ENCODE data around the gene LUC7L3.

The LUC7L3 gene

DNA sequence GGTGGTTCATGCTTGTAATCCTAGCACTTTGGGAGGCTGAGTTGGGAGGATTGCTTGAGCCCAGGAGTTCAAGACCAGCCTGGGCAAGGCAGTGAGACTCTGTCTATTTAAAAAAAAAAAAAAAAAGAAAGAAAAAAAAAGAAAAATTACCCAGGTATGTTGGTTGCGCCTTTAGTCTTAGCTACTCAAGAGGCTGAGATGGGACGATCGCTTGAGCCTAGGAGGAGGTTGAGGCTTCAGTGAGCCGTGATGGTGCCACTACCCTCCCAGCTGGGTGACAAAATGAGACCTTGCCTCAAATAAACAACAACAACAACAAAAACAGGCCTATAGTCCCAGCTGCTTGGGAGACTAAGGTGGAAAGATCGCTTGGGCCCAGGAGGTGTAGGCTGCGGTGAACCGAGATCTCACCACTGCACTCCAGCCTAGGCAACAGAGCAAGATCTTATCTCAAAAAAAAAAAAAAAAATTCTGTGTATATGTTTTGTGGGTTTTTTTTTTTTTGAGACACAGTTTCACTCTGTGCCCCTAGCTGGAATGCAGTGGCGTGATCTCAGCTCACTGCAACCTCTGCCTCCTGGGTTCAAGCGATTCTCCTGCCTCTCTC, 60.4 kb downstream of the LUC7L3 start:
- H3K4me1 ChIP-seq (ENCODE audit: control insufficient read depth in 1 of 2, insufficient read depth in 2 of 2, low read length in 2 of 2) = no peaks in the 10 kb centered on the region
- no peaks in the 10 kb centered on the region for H3K9me3 ChIP-seq (ENCODE audit: control insufficient read depth in 1 of 2, low read length in 2 of 2)
- H3K27ac ChIP-seq (ENCODE audit: low read length) = no peak overlapping the region
- H3K4me3 ChIP-seq (ENCODE audit: low read depth in 1 of 2, low read length in 2 of 2) = no peak overlapping the region
- no peaks in the 10 kb centered on the region for H3K36me3 ChIP-seq (ENCODE audit: control insufficient read depth in 1 of 2, insufficient read depth in 2 of 2, low read length in 2 of 2)
- no peaks in the 10 kb centered on the region for H3K27me3 ChIP-seq (ENCODE audit: low read depth, low read length)

DNA sequence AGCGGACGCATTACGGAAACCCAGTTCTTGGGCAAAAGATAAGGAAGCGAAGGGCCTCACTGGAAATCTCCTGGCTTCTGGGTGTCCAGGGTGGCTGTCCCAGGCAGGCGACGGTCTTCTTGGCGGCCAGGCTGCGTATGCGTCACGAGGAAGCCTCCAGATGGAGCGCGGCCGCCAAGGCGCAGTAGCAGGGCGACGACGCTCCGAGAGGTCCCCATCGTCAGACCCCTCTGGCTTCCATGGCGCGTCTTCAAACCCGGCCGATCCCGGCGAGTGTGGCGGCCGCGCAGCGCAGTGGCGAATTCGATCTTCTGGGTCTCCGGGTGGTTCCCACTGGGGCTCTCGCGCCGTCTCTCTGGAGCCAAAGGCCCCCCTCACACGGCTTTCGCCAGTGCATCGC, 61.8 kb downstream of the LUC7L3 start:
- Histone ChIP-seq H3K9me3 (ENCODE audit: control insufficient read depth in 1 of 2, low read length in 2 of 2) (no peaks in the 10 kb centered on the region), H3K36me3 (ENCODE audit: control insufficient read depth in 1 of 2, insufficient read depth in 2 of 2, low read length in 2 of 2) (no peaks in the 10 kb centered on the region), H3K27me3 (ENCODE audit: low read depth, low read length) (no peaks in the 10 kb centered on the region), H3K27ac (ENCODE audit: low read length) (no peak overlapping the region), H3K4me1 (ENCODE audit: control insufficient read depth in 1 of 2, insufficient read depth in 2 of 2, low read length in 2 of 2) (peaks cover 0 to 9% of the 10 kb centered on the region in 2 donors), H3K4me3 (ENCODE audit: low read depth in 1 of 2, low read length in 2 of 2) (peak overlapping the region in 1 of 2 donors; percentile 49)

DNA sequence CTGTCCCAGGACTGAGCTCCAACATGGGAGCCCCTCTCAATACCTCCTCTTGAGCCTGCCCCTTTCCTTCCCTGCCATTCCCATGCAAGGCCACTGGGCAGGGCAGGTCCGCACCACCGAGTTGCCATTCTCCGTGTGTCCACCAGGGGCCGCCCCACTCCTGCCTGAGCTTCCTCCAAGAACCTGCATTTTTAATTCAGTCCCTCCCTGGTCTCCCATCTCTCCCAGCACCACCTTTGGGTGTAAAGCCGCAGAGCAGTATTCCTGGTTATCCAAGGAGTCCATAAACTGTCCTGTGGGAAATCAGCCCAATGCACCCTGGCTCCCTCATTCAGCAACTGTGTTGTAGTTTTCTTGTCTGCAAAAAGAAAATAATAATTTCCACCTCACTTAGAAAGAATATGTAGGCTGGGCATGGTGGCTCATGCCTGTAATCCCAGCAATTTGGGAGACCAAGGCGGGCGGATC, 63.8 kb downstream of the LUC7L3 start:
- H3K4me1 ChIP-seq (ENCODE audit: control insufficient read depth in 1 of 2, insufficient read depth in 2 of 2, low read length in 2 of 2) = peaks cover 0 to 15% of the 10 kb centered on the region in 2 donors
- no peak overlapping the region for H3K4me3 ChIP-seq (ENCODE audit: low read depth in 1 of 2, low read length in 2 of 2)
- H3K27me3 ChIP-seq (ENCODE audit: low read depth, low read length) = no peaks in the 10 kb centered on the region
- no peak overlapping the region for H3K27ac ChIP-seq (ENCODE audit: low read length)
- H3K9me3 ChIP-seq (ENCODE audit: control insufficient read depth in 1 of 2, low read length in 2 of 2) = no peaks in the 10 kb centered on the region
- H3K36me3 ChIP-seq (ENCODE audit: control insufficient read depth in 1 of 2, insufficient read depth in 2 of 2, low read length in 2 of 2) = no peaks in the 10 kb centered on the region

- Histone ChIP-seq H3K4me1 (ENCODE audit: control insufficient read depth in 1 of 2, insufficient read depth in 2 of 2, low read length in 2 of 2) (peaks cover 0 to 15% of the 10 kb centered on the region in 2 donors), H3K4me3 (ENCODE audit: low read depth in 1 of 2, low read length in 2 of 2) (no peak overlapping the region), H3K36me3 (ENCODE audit: control insufficient read depth in 1 of 2, insufficient read depth in 2 of 2, low read length in 2 of 2) (no peaks in the 10 kb centered on the region), H3K9me3 (ENCODE audit: control insufficient read depth in 1 of 2, low read length in 2 of 2) (no peaks in the 10 kb centered on the region), H3K27me3 (ENCODE audit: low read depth, low read length) (no peaks in the 10 kb centered on the region), H3K27ac (ENCODE audit: low read length) (no peak overlapping the region)
Measured at GRCh38 chr17:50783905-50784304, 64.5 kb downstream of the LUC7L3 start.

- H3K27me3 ChIP-seq (ENCODE audit: low read depth, low read length) = no peaks in the 10 kb centered on the region
- H3K4me3 ChIP-seq (ENCODE audit: low read depth in 1 of 2, low read length in 2 of 2) = no peak overlapping the region
- H3K4me1 ChIP-seq (ENCODE audit: control insufficient read depth in 1 of 2, insufficient read depth in 2 of 2, low read length in 2 of 2) = peaks cover 0 to 15% of the 10 kb centered on the region in 2 donors
- no peaks in the 10 kb centered on the region for H3K9me3 ChIP-seq (ENCODE audit: control insufficient read depth in 1 of 2, low read length in 2 of 2)
- no peaks in the 10 kb centered on the region for H3K36me3 ChIP-seq (ENCODE audit: control insufficient read depth in 1 of 2, insufficient read depth in 2 of 2, low read length in 2 of 2)
- H3K27ac ChIP-seq (ENCODE audit: low read length) = no peak overlapping the region
Measured at GRCh38 chr17:50785126-50785525, 65.7 kb downstream of the LUC7L3 start.

- no peak overlapping the region for H3K4me3 ChIP-seq (ENCODE audit: low read depth in 1 of 2, low read length in 2 of 2)
- H3K9me3 ChIP-seq (ENCODE audit: control insufficient read depth in 1 of 2, low read length in 2 of 2) = no peaks in the 10 kb centered on the region
- H3K4me1 ChIP-seq (ENCODE audit: control insufficient read depth in 1 of 2, insufficient read depth in 2 of 2, low read length in 2 of 2) = peaks cover 0 to 15% of the 10 kb centered on the region in 2 donors
- no peaks in the 10 kb centered on the region for H3K36me3 ChIP-seq (ENCODE audit: control insufficient read depth in 1 of 2, insufficient read depth in 2 of 2, low read length in 2 of 2)
- H3K27me3 ChIP-seq (ENCODE audit: low read depth, low read length) = no peaks in the 10 kb centered on the region
- no peak overlapping the region for H3K27ac ChIP-seq (ENCODE audit: low read length)
Measured at GRCh38 chr17:50785946-50786570, 66.7 kb downstream of the LUC7L3 start.

DNA sequence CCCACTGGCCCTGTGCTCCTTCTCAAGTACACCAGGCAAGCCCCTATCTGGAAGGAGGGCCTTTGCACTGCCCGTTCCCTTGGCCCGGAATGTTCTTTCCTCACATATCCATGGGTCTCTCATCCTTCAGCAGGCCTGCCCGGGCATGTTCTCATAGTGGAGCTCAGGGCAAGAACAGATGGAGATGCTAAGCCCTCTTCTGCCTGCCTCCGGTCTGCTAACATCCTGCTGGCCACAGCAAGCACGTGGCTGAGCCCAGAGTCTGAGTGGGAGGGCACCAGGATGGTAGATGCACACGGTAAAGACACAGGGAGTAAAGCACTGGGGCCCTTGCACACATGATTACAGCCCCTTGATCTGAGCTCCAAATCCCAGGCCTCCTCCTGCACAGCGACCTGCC, 67.7 kb downstream of the LUC7L3 start:
- H3K4me1 ChIP-seq (ENCODE audit: control insufficient read depth in 1 of 2, insufficient read depth in 2 of 2, low read length in 2 of 2) = peaks cover 0 to 15% of the 10 kb centered on the region in 2 donors
- no peak overlapping the region for H3K27ac ChIP-seq (ENCODE audit: low read length)
- no peaks in the 10 kb centered on the region for H3K27me3 ChIP-seq (ENCODE audit: low read depth, low read length)
- no peaks in the 10 kb centered on the region for H3K9me3 ChIP-seq (ENCODE audit: control insufficient read depth in 1 of 2, low read length in 2 of 2)
- H3K4me3 ChIP-seq (ENCODE audit: low read depth in 1 of 2, low read length in 2 of 2) = no peak overlapping the region
- H3K36me3 ChIP-seq (ENCODE audit: control insufficient read depth in 1 of 2, insufficient read depth in 2 of 2, low read length in 2 of 2) = no peaks in the 10 kb centered on the region

- H3K27me3 ChIP-seq (ENCODE audit: low read depth, low read length) = no peaks in the 10 kb centered on the region
- H3K9me3 ChIP-seq (ENCODE audit: control insufficient read depth in 1 of 2, low read length in 2 of 2) = no peaks in the 10 kb centered on the region
- H3K36me3 ChIP-seq (ENCODE audit: control insufficient read depth in 1 of 2, insufficient read depth in 2 of 2, low read length in 2 of 2) = no peaks in the 10 kb centered on the region
- no peak overlapping the region for H3K4me3 ChIP-seq (ENCODE audit: low read depth in 1 of 2, low read length in 2 of 2)
- H3K27ac ChIP-seq (ENCODE audit: low read length) = no peak overlapping the region
- peaks cover 0 to 12% of the 10 kb centered on the region in 2 donors for H3K4me1 ChIP-seq (ENCODE audit: control insufficient read depth in 1 of 2, insufficient read depth in 2 of 2, low read length in 2 of 2)
Measured at GRCh38 chr17:50790618-50791017, 71.2 kb downstream of the LUC7L3 start.

DNA sequence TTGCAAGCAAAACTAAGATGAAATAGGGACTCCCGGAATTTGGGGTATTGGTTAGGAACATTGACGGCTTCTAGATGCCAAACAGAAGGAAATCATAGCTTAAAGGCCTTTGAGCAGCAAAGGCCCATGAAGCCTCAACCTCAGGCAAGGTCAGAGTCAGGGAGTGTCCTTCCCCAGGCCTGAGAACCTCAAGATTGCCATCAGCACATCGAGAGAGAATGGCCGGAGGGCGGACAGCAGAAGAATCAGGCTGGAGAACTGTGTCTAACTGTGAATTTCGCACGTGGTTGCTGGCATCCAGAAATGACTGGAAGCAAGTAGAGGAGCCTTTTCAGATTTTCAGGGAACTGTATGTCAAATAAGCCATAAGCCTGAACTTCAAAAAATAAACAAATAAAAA, 72.7 kb downstream of the LUC7L3 start:
- no peaks in the 10 kb centered on the region for H3K36me3 ChIP-seq (ENCODE audit: control insufficient read depth in 1 of 2, insufficient read depth in 2 of 2, low read length in 2 of 2)
- peaks cover 0 to 1% of the 10 kb centered on the region in 2 donors for H3K4me1 ChIP-seq (ENCODE audit: control insufficient read depth in 1 of 2, insufficient read depth in 2 of 2, low read length in 2 of 2)
- H3K27ac ChIP-seq (ENCODE audit: low read length) = no peak overlapping the region
- H3K9me3 ChIP-seq (ENCODE audit: control insufficient read depth in 1 of 2, low read length in 2 of 2) = no peaks in the 10 kb centered on the region
- H3K27me3 ChIP-seq (ENCODE audit: low read depth, low read length) = no peaks in the 10 kb centered on the region
- H3K4me3 ChIP-seq (ENCODE audit: low read depth in 1 of 2, low read length in 2 of 2) = no peak overlapping the region

DNA sequence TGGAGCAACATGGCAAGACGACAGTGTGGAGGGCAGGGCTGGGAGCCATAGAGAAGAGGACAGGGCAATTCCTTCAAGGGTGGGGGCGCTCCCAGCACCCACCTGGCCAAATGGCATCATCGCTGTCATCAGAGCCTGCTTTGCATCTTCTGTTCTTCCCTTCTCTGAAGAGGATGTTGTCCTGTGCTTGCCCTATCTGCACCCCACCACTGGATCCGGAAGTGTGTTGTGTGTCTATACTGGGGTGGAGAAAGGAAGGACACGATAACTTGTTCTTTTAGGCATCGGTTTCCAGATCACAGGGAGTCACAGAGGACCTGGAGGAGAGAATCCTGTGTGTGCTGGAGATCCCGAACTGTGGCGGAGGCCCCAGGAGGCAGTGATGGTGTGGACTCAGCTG, 73.6 kb downstream of the LUC7L3 start:
- Histone ChIP-seq H3K4me3 (ENCODE audit: low read depth in 1 of 2, low read length in 2 of 2) (no peak overlapping the region), H3K9me3 (ENCODE audit: control insufficient read depth in 1 of 2, low read length in 2 of 2) (no peaks in the 10 kb centered on the region), H3K4me1 (ENCODE audit: control insufficient read depth in 1 of 2, insufficient read depth in 2 of 2, low read length in 2 of 2) (peaks cover 0 to 3% of the 10 kb centered on the region in 2 donors), H3K36me3 (ENCODE audit: control insufficient read depth in 1 of 2, insufficient read depth in 2 of 2, low read length in 2 of 2) (no peaks in the 10 kb centered on the region), H3K27ac (ENCODE audit: low read length) (no peak overlapping the region), H3K27me3 (ENCODE audit: low read depth, low read length) (no peaks in the 10 kb centered on the region)

DNA sequence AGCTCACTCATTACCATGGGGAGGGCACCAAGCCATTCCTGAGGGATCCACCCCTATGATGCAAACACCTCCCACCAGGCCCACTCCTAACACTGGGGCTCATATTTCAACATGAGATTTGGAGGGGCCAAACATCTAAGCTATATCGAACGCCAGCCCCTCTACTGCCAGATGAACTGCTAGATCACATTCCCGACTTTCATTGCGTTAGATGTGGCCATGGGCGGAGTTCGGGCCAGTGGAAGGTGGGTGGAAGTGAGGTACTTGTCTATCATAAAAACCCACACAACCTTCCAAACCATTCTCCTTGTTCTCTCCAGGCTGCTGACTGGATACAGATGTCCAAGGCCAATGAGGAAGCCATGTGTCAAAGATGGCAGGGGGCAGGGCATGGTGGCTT, 75.0 kb downstream of the LUC7L3 start:
- H3K9me3 ChIP-seq (ENCODE audit: control insufficient read depth in 1 of 2, low read length in 2 of 2) = no peaks in the 10 kb centered on the region
- H3K27ac ChIP-seq (ENCODE audit: low read length) = no peak overlapping the region
- H3K27me3 ChIP-seq (ENCODE audit: low read depth, low read length) = no peaks in the 10 kb centered on the region
- no peaks in the 10 kb centered on the region for H3K36me3 ChIP-seq (ENCODE audit: control insufficient read depth in 1 of 2, insufficient read depth in 2 of 2, low read length in 2 of 2)
- no peak overlapping the region for H3K4me3 ChIP-seq (ENCODE audit: low read depth in 1 of 2, low read length in 2 of 2)
- H3K4me1 ChIP-seq (ENCODE audit: control insufficient read depth in 1 of 2, insufficient read depth in 2 of 2, low read length in 2 of 2) = peaks cover 0 to 3% of the 10 kb centered on the region in 2 donors
